HCT116 (cell line): ENCODE data around the gene KRT74. TPM values are rescaled to one million over a fixed set of nuclear protein-coding genes. Genes with fewer than 3 reads are reported as not detected.

Source experiments
- ATAC-seq: fragments of 200-7000 bp; cut with Tn5 transposase; 2 replicates; pipeline ENCODE4 v1.9.1; 2020; ENCODE audit warnings: mild to moderate bottlenecking, moderate library complexity
- BruUV-seq: library from RNA; stranded (reverse); fragments of 400-500 nt; replicated peaks from 2 replicates; lab custom pipeline; 2021; lab: Mats Ljungman, UMichigan
- CTCF ChIA-PET: fragments of 300-600 bp; sonication (Branson Sonifier 250); formaldehyde crosslinking; loops from one replicate; lab custom pipeline; 2021; ENCODE audit warnings: antibody characterized with exemption; lab: Charles Lee
- POLR2A ChIA-PET: fragments of 300-600, 350-600 bp; sonication (Branson Sonifier 250); formaldehyde crosslinking; loops from one replicate; lab custom pipeline; 2021; ENCODE audit warnings: antibody characterized with exemption; lab: Charles Lee
- RAD21 ChIA-PET, 2 experiments: fragments of 300-600 bp; sonication (Branson Sonifier 250); formaldehyde crosslinking; loops; one replicate each; lab custom pipeline; 2023; ENCODE audit warnings: low total read pairs in 2 of 2; ENCODE audit not compliant: uncharacterized antibody in 2 of 2, unreplicated experiment in 2 of 2, low non-redundant PET in 1 of 2; lab: Charles Lee
- DNase-seq: peaks from one replicate; pipeline ENCODE4 v3.0.0-alpha.2; 2010; ENCODE audit warnings: low read depth, low spot score
- H2AFZ ChIP-seq: fragments of 200-600 bp; shearing (Covaris generic), sonication (generic); 2 replicates; pipeline ENCODE4 v1.6.1; 2017; ENCODE audit warnings: low read depth, mixed run types, mixed read lengths, antibody characterized with exemption, low read length; ENCODE audit not compliant: poor library complexity, severe bottlenecking
- H3K27ac ChIP-seq: 2 replicates; pipeline ENCODE4 v1.5.1; 2012; ENCODE audit warnings: low read depth, low read length
- H3K27me3 ChIP-seq: fragments of 200-600 bp; sonication (generic); 2 replicates; pipeline ENCODE4 v1.6.1; 2016; ENCODE audit warnings: mixed run types, low read length, mixed read lengths; ENCODE audit not compliant: insufficient read depth
- H3K36me3 ChIP-seq, 2 experiments: fragments of 200-500 bp in 1 of 2; fragments of 200-600 bp in 1 of 2; sonication (Bioruptor generic) in 1 of 2; sonication (generic) in 1 of 2; 2 replicates each; pipeline versions ENCODE4 v1.5.1 to v1.6.1; 2014 to 2016; ENCODE audit warnings: low read length in 2 of 2, inconsistent platforms in 1 of 2, mixed read lengths in 1 of 2, mixed run types in 1 of 2; ENCODE audit not compliant: insufficient read depth in 2 of 2, control insufficient read depth in 1 of 2
- H3K4me1 ChIP-seq, 2 experiments: fragments of 200-600 bp in 1 of 2; sonication (generic) in 1 of 2; 2 replicates each; pipeline versions ENCODE4 v1.5.1 to v1.6.1; 2012 to 2017; ENCODE audit warnings: low read length in 2 of 2, inconsistent platforms in 1 of 2, mild to moderate bottlenecking in 1 of 2, mixed read lengths in 1 of 2, mixed run types in 1 of 2, moderate library complexity in 1 of 2; ENCODE audit not compliant: insufficient read depth in 2 of 2, control insufficient read depth in 1 of 2
- H3K4me2 ChIP-seq: fragments of 200-600 bp; sonication (generic); 2 replicates; pipeline ENCODE4 v1.6.1; 2017; ENCODE audit warnings: mixed run types, low read length, mixed read lengths
- H3K4me3 ChIP-seq, 2 experiments: fragments of 200-600 bp in 1 of 2; sonication (generic) in 1 of 2; replicated peaks in 1 of 2; 2 replicates each; pipeline ENCODE4 v1.5.1; 2011 to 2016; ENCODE audit warnings: low read length in 2 of 2, control low read depth in 1 of 2, low read depth in 1 of 2, mild to moderate bottlenecking in 1 of 2, mixed read lengths in 1 of 2, mixed run types in 1 of 2
- H3K79me2 ChIP-seq: fragments of 200-600 bp; sonication (generic); 2 replicates; pipeline ENCODE4 v1.6.1; 2017; ENCODE audit warnings: mild to moderate bottlenecking, mixed run types, low read length, moderate library complexity, mixed read lengths; ENCODE audit not compliant: insufficient read depth
- H3K9ac ChIP-seq: fragments of 200-600 bp; sonication (generic); 2 replicates; pipeline ENCODE4 v1.6.1; 2016; ENCODE audit warnings: low read length, mixed read lengths
- H3K9me2 ChIP-seq: fragments of 200-600 bp; sonication (generic), shearing (Covaris generic); 2 replicates; pipeline ENCODE4 v1.6.1; 2017; ENCODE audit warnings: mixed run types, mild to moderate bottlenecking, moderate library complexity; ENCODE audit not compliant: insufficient read depth
- H3K9me3 ChIP-seq, 2 experiments: fragments of 200-500 bp in 1 of 2; fragments of 200-600 bp in 1 of 2; sonication (Bioruptor generic) in 1 of 2; sonication (generic) in 1 of 2; 2 replicates each; pipeline ENCODE4 v1.6.1; 2014 to 2017; ENCODE audit warnings: low read length in 2 of 2, mixed read lengths in 2 of 2, inconsistent platforms in 1 of 2, low read depth in 1 of 2, mild to moderate bottlenecking in 1 of 2, mixed run types in 1 of 2, moderate library complexity in 1 of 2; ENCODE audit not compliant: control insufficient read depth in 1 of 2, insufficient read depth in 1 of 2
- H4K20me1 ChIP-seq: fragments of 200-600 bp; sonication (generic), shearing (Covaris generic); 2 replicates; pipeline ENCODE4 v1.6.1; 2017; ENCODE audit warnings: mixed run types, mild to moderate bottlenecking, moderate library complexity; ENCODE audit not compliant: insufficient read depth
- ATF3 ChIP-seq: IDR thresholded peaks from 2 replicates; pipeline ENCODE4 v1.6.1; 2012
- CEBPB ChIP-seq: IDR thresholded peaks from 2 replicates; pipeline ENCODE4 v1.6.1; 2012; ENCODE audit warnings: low read depth
- EGR1 ChIP-seq: IDR thresholded peaks from 2 replicates; pipeline ENCODE4 v1.6.1; 2012; ENCODE audit warnings: low read depth
- EZH2 ChIP-seq: fragments of 200-600 bp; sonication (generic); IDR thresholded peaks from 2 replicates; pipeline ENCODE4 v1.6.1; 2017; ENCODE audit warnings: antibody characterized with exemption, mixed run types
- FOSL1 ChIP-seq: IDR thresholded peaks from 2 replicates; pipeline ENCODE4 v1.6.1; 2012; ENCODE audit warnings: low read depth
- JUND ChIP-seq: IDR thresholded peaks from 2 replicates; pipeline ENCODE4 v1.6.1; 2012
- MAX ChIP-seq: IDR thresholded peaks from 2 replicates; pipeline ENCODE4 v1.6.1; 2012
- POLR2AphosphoS5 ChIP-seq: IDR thresholded peaks from 2 replicates; pipeline ENCODE4 v1.6.1; 2011; ENCODE audit warnings: mild to moderate bottlenecking, low read depth, low read length, moderate library complexity
- TCF7L2 ChIP-seq: IDR thresholded peaks from 2 replicates; pipeline ENCODE4 v1.7.0; 2011; ENCODE audit warnings: borderline replicate concordance, inconsistent platforms; ENCODE audit not compliant: insufficient read depth, insufficient read length; ENCODE audit errors: extremely low read depth
- YY1 ChIP-seq: IDR thresholded peaks from 2 replicates; pipeline ENCODE4 v1.6.1; 2011; ENCODE audit warnings: low read length, low read depth, moderate library complexity, mild to moderate bottlenecking; ENCODE audit not compliant: insufficient replicate concordance; ENCODE audit errors: extremely low read depth
- ZBTB33 ChIP-seq: IDR thresholded peaks from 2 replicates; pipeline ENCODE4 v1.6.1; 2011; ENCODE audit warnings: mild to moderate bottlenecking, low read length, moderate library complexity; ENCODE audit not compliant: insufficient replicate concordance; ENCODE audit errors: extremely low read depth
- ZFX ChIP-seq: fragments of 450-650 bp; IDR thresholded peaks from 2 replicates; pipeline ENCODE4 v1.6.1; 2017
- intact Hi-C: fragments of 100-400 bp; cut with micrococcal nuclease; formaldehyde crosslinking; loops from 2 replicates; pipeline ENCODE4 v1.10.0; 2022
- total RNA-seq: library from RNA; stranded (reverse); gene quantifications from one replicate; pipeline ENCODE4 v1.2.1, GENCODE V29; 2021; ENCODE audit not compliant: unreplicated experiment

KRT74 gene
- total RNA-seq, 1 experiment from 2014 or later: not detected

DNA sequence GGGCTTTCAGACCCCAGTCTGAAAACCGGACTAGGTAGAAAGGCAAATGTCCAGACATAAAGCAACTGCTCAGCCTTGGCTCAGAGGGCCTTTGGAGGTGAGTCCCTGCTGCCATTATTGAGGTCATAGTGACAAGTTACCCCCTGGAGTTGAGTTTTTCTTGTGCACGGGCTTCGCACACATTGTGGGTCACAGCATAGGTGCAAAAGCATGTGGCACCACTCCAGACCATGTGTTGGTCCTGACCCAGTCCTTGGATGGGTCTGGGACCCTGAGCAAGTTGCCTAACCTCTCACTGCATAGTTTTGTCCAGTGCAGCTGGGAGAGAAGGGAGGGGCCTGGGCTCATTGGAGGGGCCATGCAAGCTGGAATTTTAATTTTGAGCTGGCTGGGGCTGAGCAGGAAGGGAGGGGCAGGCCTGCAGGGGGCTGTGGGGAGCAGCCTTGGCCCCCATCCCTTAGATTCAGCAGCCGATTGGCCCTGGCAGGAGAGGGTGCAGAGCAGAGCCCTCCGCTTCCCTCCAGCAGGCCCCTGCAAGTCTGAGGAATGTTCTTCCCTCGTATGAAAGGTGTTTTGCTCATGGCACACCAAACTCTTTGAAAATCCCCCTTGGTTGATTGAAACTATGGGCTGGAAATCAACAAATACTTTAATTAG lies 49.3 kb downstream of the KRT74 start:
- no peaks in the 10 kb centered on the region for H3K79me2 ChIP-seq
- no TSS peak for BruUV-seq
- TF ChIP-seq EGR1: no peak
- no peak for TF ChIP-seq JUND
- no peak for TF ChIP-seq YY1
- no peak for TF ChIP-seq ZFX
- TF ChIP-seq EZH2: no peak
- TF ChIP-seq ZBTB33: no peak
- TF ChIP-seq TCF7L2: no peak
- TF ChIP-seq MAX: no peak
- TF ChIP-seq POLR2AphosphoS5: no peak
- no peak for TF ChIP-seq FOSL1
- no peak for TF ChIP-seq CEBPB
- TF ChIP-seq ATF3: no peak
- no peak for DNase-seq
- no peaks in the 10 kb centered on the region for H3K9me2 ChIP-seq
- no peaks in the 10 kb centered on the region for H4K20me1 ChIP-seq
- H3K9me3 ChIP-seq: no peaks in the 10 kb centered on the region
- H3K27ac ChIP-seq: no peak overlapping the region
- no peak overlapping the region for H3K9ac ChIP-seq
- ChIA-PET RAD21 (no interaction called here), CTCF (no interaction called here), POLR2A (no interaction called here)
- no peak overlapping the region for H2AFZ ChIP-seq
- no peaks in the 10 kb centered on the region for H3K36me3 ChIP-seq
- no peak for ATAC-seq
- no peaks in the 10 kb centered on the region for H3K27me3 ChIP-seq
- intact Hi-C loops: no loop called here
- peaks cover 34 to 60% of the 10 kb centered on the region in 2 experiments for H3K4me1 ChIP-seq
- H3K4me3 ChIP-seq: no peak overlapping the region
- H3K4me2 ChIP-seq: peak overlapping the region; percentile 14; the same call in 1 of the 2 replicates
